Neural progenitor cell (in vitro differentiated cells): ENCODE data around the gene PDGFD. TPM values are rescaled to one million over a fixed set of nuclear protein-coding genes. Genes with fewer than 3 reads are reported as not detected.

Source experiments
- DNase-seq: peaks from one replicate; pipeline ENCODE4 v3.0.0-alpha.2; 2016; ENCODE audit warnings: low spot score
- H2AFZ ChIP-seq: fragments of 200-600 bp; sonication (generic); replicated peaks from 2 replicates; pipeline ENCODE4 v1.6.1; 2016; ENCODE audit warnings: antibody characterized with exemption
- H3F3A ChIP-seq: fragments of 200-600 bp; sonication (generic); 2 replicates; pipeline ENCODE4 v1.6.1; 2016; ENCODE audit warnings: antibody characterized with exemption, low read depth
- H3K27ac ChIP-seq: fragments of 200-600 bp; sonication (generic); 2 replicates; pipeline ENCODE4 v1.5.1; 2016; ENCODE audit warnings: mild to moderate bottlenecking
- H3K27me3 ChIP-seq: fragments of 200-600 bp; sonication (generic); 2 replicates; pipeline ENCODE4 v1.6.1; 2016; ENCODE audit warnings: mild to moderate bottlenecking, moderate library complexity
- H3K36me3 ChIP-seq: fragments of 200-600 bp; sonication (generic); 2 replicates; pipeline ENCODE4 v1.5.1; 2016
- H3K4me1 ChIP-seq: fragments of 200-600 bp; sonication (generic); 2 replicates; pipeline ENCODE4 v1.6.1; 2016; ENCODE audit warnings: mixed run types
- H3K4me2 ChIP-seq: fragments of 200-600 bp; sonication (generic); 2 replicates; pipeline ENCODE4 v1.6.1; 2016
- H3K4me3 ChIP-seq: fragments of 200-600 bp; sonication (generic); 2 replicates; pipeline ENCODE4 v1.5.1; 2016
- H3K79me2 ChIP-seq: fragments of 200-600 bp; sonication (generic); 2 replicates; pipeline ENCODE4 v1.6.1; 2016; ENCODE audit warnings: low read depth
- H3K9ac ChIP-seq: fragments of 200-600 bp; sonication (generic); 2 replicates; pipeline ENCODE4 v1.6.1; 2016
- H3K9me3 ChIP-seq: fragments of 200-600 bp; sonication (generic); 2 replicates; pipeline ENCODE4 v1.5.1; 2016; ENCODE audit warnings: low read depth
- H4K20me1 ChIP-seq: fragments of 200-600 bp; sonication (generic); 2 replicates; pipeline ENCODE4 v1.6.1; 2016; ENCODE audit warnings: low read depth
- H3K27ac Mint-ChIP-seq: 3 replicates; pipeline ENCODE4 v1.8.0; 2021; ENCODE audit warnings: mixed read lengths
- H3K27me3 Mint-ChIP-seq: 2 replicates; pipeline ENCODE4 v1.8.0; 2022; ENCODE audit warnings: low read depth, mild to moderate bottlenecking, inconsistent platforms, moderate library complexity, mixed read lengths; ENCODE audit not compliant: insufficient read depth
- H3K36me3 Mint-ChIP-seq: 3 replicates; pipeline ENCODE4 v1.8.0; 2021; ENCODE audit warnings: mixed read lengths
- H3K4me1 Mint-ChIP-seq: 3 replicates; pipeline ENCODE4 v1.8.0; 2021; ENCODE audit warnings: mixed read lengths
- H3K4me3 Mint-ChIP-seq: 3 replicates; pipeline ENCODE4 v1.8.0; 2021; ENCODE audit warnings: mild to moderate bottlenecking, moderate library complexity, mixed read lengths
- H3K9me3 Mint-ChIP-seq: 3 replicates; pipeline ENCODE4 v1.8.0; 2020; ENCODE audit warnings: mixed read lengths
- CTCF ChIP-seq: fragments of 200-600 bp; sonication (generic); IDR thresholded peaks from 2 replicates; pipeline ENCODE4 v1.5.1; 2017; ENCODE audit warnings: antibody characterized with exemption, mild to moderate bottlenecking
- EZH2 ChIP-seq: fragments of 200-600 bp; sonication (generic); IDR thresholded peaks from 2 replicates; pipeline ENCODE4 v1.6.1; 2017; ENCODE audit warnings: antibody characterized with exemption, mild to moderate bottlenecking, moderate library complexity
- EZH2phosphoT487 ChIP-seq: fragments of 200-600 bp; sonication (generic); IDR thresholded peaks from 2 replicates; pipeline ENCODE4 v1.6.1; 2017; ENCODE audit warnings: antibody characterized with exemption
- total RNA-seq: library from RNA; depleted of rRNA; stranded (reverse); fragments of >200 nt; gene quantifications from 2 replicates; pipeline ENCODE4 v1.2.3, GENCODE V29; 2015; ENCODE audit warnings: low replicate concordance

The PDGFD gene
- total RNA-seq, 1 donor from 2014 or later, result 3.7 TPM

DNA sequence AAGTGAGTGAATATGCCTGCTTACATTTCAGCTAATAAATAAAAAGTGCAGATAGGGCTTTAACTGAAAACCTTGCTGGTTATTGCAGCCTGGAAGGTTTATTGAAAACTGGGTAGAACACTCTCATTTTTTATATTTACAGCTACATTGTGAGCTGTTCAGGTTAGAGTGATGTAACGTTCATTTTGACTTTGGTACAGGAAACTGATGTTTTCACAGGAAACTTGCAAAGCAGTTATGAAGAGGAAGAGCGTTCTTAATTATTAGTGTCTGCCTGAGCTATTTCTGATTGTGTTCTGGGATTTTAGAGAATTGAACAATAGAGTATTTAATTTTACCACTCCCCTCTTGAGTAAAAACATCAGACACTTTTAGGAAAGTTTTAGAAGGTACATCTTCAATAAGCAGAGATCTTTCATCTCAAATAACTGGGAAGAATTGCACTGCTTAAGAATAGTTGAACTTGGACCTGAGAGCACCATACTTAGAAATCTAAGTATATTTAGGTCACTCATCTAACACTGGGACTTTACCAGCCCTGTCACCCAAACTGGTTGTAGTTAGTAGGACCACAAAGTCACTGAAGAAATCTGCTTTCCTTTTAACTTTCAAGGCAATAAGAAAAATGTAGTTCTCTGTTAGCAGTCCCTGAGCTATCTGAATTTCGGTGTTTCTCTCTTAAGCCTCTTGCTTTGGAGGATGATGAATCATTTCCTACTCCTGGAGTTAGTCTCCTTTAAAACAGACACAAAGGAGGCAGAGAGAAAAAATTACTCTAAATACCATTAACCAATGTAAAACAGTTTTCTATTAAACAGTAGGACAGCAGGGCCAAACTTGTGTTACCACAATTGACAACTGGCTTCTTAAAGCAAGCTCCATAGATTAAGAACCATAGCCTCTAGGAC lies 256.1 kb downstream of the PDGFD start:
- DNase-seq, result no peak
- H3K4me1 Mint-ChIP-seq, result peaks cover 2% of the 10 kb centered on the region
- Histone ChIP-seq H3K36me3 (no peaks in the 10 kb centered on the region), H3K4me3 (no peak overlapping the region), H3K27me3 (no peaks in the 10 kb centered on the region), H2AFZ (no peak overlapping the region), H3K9me3 (no peaks in the 10 kb centered on the region), H3K79me2 (no peaks in the 10 kb centered on the region), H3K4me2 (no peak overlapping the region), H3K9ac (no peak overlapping the region), H4K20me1 (no peaks in the 10 kb centered on the region), H3K27ac (no peak overlapping the region), H3F3A (no peaks in the 10 kb centered on the region), H3K4me1 (no peaks in the 10 kb centered on the region)
- H3K27me3 Mint-ChIP-seq, result no peaks in the 10 kb centered on the region
- H3K9me3 Mint-ChIP-seq, result peaks cover 7% of the 10 kb centered on the region
- no peak overlapping the region for H3K27ac Mint-ChIP-seq
- H3K4me3 Mint-ChIP-seq, result no peak overlapping the region
- H3K36me3 Mint-ChIP-seq, result peaks cover 2% of the 10 kb centered on the region
- TF ChIP-seq EZH2phosphoT487 (no peak), EZH2 (no peak), CTCF (no peak)

GRCh38 chr11:103907136-103907535 lies 256.8 kb downstream of the PDGFD start:
- no peak overlapping the region for H3K27ac Mint-ChIP-seq

DNA sequence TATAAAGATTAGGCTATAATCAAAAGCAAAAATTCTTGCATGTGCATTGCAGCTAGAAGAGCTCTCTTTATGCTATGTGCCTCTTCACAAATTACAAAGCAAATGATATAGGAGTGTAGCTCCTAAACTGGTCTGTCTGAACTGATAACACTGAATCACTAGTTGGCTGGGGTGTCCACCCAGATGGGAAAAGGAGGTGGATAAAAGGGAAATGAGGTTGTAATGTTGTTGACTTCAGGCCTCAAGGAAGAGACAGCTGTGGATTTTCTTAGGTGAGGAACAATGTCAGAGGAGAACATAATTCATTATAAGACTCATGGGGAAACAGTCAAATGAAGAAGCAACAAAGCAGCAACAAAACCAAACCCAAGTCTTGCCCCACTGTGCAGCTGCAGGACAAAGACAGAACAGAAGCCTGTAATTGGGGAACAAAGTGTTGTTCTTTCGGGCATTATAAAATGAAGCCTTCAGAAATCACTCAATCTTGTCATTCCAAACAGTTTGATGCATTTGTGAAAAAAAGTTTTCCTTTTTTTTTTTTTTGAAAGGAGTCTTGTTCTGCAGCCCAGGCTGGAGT lies 257.6 kb downstream of the PDGFD start:
- no peak overlapping the region for H3K27ac ChIP-seq
- Mint-ChIP-seq H3K36me3 (no peaks in the 10 kb centered on the region), H3K4me3 (no peak overlapping the region), H3K27ac (no peak overlapping the region), H3K4me1 (peaks cover 2% of the 10 kb centered on the region), H3K27me3 (no peaks in the 10 kb centered on the region), H3K9me3 (peaks cover under 1% of the 10 kb centered on the region)
- no peaks in the 10 kb centered on the region for H4K20me1 ChIP-seq
- no peaks in the 10 kb centered on the region for H3K4me1 ChIP-seq
- peak overlapping the region; percentile 15 for H2AFZ ChIP-seq
- H3K4me3 ChIP-seq, result no peak overlapping the region
- no peak overlapping the region for H3K4me2 ChIP-seq
- H3K27me3 ChIP-seq, result no peaks in the 10 kb centered on the region
- H3K9me3 ChIP-seq, result no peaks in the 10 kb centered on the region
- H3K9ac ChIP-seq, result no peak overlapping the region
- no peak for DNase-seq
- no peaks in the 10 kb centered on the region for H3K79me2 ChIP-seq
- H3K36me3 ChIP-seq, result no peaks in the 10 kb centered on the region
- no peaks in the 10 kb centered on the region for H3F3A ChIP-seq
- TF ChIP-seq EZH2phosphoT487 (no peak), EZH2 (no peak), CTCF (no peak)

More at GRCh38 chr11:103907136-103907535, 256.8 kb downstream of the PDGFD start:
- Histone ChIP-seq H3K9me3 (no peaks in the 10 kb centered on the region), H3K27ac (no peak overlapping the region), H4K20me1 (no peaks in the 10 kb centered on the region), H3K4me1 (no peaks in the 10 kb centered on the region), H3F3A (no peaks in the 10 kb centered on the region), H3K27me3 (no peaks in the 10 kb centered on the region), H3K36me3 (no peaks in the 10 kb centered on the region), H3K9ac (no peak overlapping the region), H2AFZ (no peak overlapping the region), H3K4me2 (no peak overlapping the region), H3K4me3 (no peak overlapping the region), H3K79me2 (no peaks in the 10 kb centered on the region)
- TF ChIP-seq EZH2phosphoT487, result no peak
- TF ChIP-seq EZH2, result no peak
- no peak for TF ChIP-seq CTCF
- peaks cover 6% of the 10 kb centered on the region for H3K9me3 Mint-ChIP-seq
- H3K4me1 Mint-ChIP-seq, result peaks cover 2% of the 10 kb centered on the region
- no peak for DNase-seq
- H3K27me3 Mint-ChIP-seq, result no peaks in the 10 kb centered on the region
- no peak overlapping the region for H3K4me3 Mint-ChIP-seq
- H3K36me3 Mint-ChIP-seq, result peaks cover 2% of the 10 kb centered on the region
